G401 (cell line): Measurements from ENCODE around the gene DPM2. TPM values are rescaled to one million over a fixed set of nuclear protein-coding genes. Genes with fewer than 3 reads are reported as not detected.

Experiments used
- DNase-seq: peaks from one replicate; pipeline ENCODE4 v3.0.0-alpha.2; 2015; ENCODE audit warnings: low spot score
- in situ Hi-C: cut with HindIII; loops from 2 replicates; pipeline ENCODE4 v1.10.0; 2016; ENCODE audit warnings: low sequenced_read_pairs, mixed read lengths
- total RNA-seq: library from RNA; depleted of rRNA; stranded (reverse); fragments of >200 nt; shearing (Covaris generic); gene quantifications from 2 replicates; pipeline ENCODE4 v1.2.3, GENCODE V29; 2014

The DPM2 gene
- total RNA-seq, 1 experiment from 2014 or later, result 39.0 TPM

DNA sequence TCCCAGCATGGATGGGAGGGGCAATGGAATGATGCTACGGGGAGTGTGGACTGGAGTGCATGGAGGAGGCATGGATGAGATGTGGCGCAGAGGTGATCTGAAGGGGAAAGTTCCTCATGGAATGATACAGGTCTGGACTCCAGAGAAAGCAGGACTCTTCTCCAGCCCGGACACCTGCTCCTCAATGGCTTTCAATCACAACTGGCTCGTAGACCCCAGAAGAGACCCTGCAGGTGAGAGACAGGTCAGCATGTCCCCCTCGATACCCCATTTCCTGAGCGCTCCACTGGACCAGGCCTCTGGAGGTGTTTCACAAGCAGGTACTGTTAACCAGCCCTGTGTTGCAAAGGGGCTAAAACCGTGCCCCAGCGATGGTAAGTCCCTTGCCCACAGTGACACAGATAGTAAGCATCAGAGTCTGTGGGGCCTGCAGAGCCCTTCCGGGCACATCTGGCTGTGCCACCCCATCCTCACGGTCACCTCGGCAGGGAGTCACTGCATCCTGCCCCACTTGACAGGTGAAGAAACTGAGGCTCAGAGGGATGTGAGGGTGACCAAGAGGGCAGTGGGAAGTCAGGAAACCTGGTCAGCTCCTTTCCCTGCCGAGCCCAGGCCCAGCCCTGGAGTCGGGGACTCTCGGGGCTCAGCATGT lies 5.5 kb upstream of the DPM2 start:
- in situ Hi-C loops, result loop anchor here (25.0 kb wide), 1 partner anchor 181 kb away; no protein-coding TSS in a partner anchor
- no peak for DNase-seq

DNA sequence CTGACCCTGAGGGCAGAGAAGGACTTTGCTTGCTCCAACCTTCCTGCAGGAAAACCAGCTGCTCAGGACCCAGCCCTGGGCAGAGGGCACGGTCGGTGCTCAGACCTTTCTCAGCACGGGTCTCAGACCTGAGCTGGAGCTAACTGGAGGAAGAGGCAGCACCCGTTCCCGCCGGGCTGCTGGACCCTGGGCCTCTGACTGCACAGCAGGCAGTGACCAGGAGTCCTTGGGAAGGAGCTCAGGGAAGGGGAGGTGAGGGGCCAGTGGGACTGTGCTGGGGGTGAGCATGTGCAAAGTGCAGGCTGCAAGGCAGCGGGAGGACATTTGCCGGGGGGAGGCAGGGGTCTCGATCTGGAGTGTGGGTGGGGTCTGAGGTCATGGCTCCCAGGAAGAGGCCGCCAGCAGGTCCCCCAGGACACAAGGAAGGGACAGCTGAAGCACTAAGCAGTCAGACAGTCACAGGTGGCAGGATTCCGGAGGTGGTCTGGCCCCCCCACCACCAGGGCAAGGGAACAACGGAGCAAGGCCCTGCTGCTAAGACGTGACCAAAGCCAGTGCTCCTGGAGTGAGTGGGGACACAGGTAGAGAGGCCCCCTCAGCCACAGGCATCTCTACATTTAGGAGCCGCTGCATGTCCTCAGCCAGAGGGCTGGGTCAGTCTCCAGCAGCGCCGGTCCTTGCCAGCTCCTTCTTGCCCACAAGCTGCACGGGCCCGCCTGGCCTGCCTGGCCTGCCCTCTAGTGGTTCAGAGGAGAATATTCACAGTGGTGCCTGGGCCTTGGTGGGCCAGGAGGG lies 4.8 kb upstream of the DPM2 start:
- in situ Hi-C loops, result loop anchor here (25.0 kb wide), 1 partner anchor 180 kb away; no protein-coding TSS in a partner anchor
- DNase-seq, result peak; percentile 77

DNA sequence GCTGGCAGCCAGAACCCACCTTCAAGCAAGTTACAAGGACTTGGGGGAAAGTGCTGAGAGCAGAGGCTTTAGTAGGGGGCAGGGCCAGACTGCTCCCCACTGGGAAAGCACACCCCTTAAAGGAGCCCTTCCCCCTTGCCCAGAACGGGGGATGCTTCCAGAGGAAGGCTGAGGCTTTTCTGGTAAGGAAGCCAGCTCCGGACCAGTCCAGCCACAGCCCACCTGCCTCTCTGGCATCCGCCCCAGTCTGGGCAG lies 4.2 kb upstream of the DPM2 start:
- DNase-seq, result no peak
- in situ Hi-C loops, result loop anchor here (25.0 kb wide), 1 partner anchor 180 kb away; no protein-coding TSS in a partner anchor

DNA sequence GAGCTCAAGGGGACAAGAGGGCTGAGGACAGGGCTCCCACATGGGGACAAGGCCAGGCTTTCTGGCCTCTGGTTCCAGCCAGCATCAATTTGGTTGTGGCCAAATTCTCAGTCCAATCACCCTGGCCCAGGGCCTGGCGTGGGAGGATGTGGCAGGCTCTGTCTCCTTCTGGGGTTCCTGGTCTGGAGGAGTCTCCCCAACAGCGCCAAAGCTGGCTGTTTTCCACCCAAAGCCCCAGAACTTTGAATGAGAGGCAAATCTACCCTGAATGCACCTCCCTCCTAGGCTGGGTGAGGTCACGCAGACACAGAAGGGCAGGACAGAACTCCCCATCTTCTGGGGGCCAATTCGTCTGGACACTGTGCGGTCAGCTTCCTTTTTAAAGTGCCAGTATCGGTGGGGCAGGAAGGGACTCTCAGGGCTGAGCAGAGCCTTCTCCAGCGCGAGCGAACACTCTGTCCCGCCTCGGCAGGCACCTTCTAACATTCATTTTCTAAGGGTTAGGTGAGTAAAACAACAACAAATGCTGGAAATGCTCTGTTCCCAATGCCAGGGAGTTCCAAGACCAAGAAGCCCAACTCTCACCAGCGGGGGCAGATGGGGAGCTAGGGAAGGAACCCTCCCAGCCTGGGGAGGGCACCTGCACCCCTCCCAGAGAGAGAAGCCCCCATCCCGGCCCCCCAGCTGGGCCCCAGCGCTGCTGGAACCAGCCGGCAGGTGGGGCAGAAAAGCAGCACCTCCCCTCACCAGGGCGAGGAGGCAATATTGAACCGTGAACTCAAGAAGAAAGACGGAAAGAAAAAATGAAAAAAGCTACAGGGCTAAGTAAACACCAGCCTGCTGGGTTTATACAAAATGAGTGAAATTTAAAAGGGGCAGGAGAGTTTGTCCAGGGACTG lies 3.7 kb upstream of the DPM2 start:
- in situ Hi-C loops, result loop anchor here (25.0 kb wide), 1 partner anchor 179 kb away; no protein-coding TSS in a partner anchor
- no peak for DNase-seq

DNA sequence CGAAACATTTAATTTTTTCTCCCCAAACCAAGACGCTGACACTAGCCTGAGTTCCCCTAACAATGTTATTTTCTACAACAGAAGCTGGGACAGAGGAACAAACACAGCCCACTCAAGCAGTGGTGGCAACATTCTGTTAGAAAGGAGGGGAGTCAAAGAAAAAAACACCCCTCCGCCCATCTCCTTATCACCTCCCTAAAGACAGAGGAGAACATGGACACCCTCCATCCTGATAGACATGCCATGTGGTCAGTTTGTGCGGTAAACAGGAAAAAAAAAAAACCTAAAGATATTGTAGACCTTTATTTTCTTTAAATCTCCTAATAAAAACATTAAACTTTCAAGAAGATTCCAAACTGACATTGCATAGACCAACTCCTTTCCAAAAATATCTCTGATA lies 2.9 kb upstream of the DPM2 start:
- in situ Hi-C loops, result loop anchor here (25.0 kb wide), 1 partner anchor 178 kb away; no protein-coding TSS in a partner anchor
- no peak for DNase-seq

DNA sequence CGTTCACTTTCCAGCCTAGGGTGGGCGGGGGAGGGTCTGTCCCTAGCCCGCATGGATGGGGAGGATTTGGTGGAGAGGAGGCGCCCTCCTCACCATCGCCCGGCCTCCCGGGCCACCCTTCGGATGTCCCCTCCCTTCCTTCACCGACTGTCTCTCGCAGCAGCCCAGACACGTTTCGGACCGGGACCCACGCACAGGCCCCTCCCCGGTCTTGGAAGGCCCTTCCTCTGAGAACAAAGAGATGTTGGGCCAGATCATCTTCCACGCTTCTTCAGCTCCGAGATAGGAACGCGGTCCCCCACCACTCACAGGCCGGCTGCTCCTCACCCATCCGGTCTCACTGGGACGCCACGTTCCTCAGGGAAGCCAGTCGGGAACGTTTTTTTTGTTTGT lies 640 bp upstream of the DPM2 start:
- in situ Hi-C loops, result loop anchor here (25.0 kb wide), 1 partner anchor 176 kb away; no protein-coding TSS in a partner anchor
- no peak for DNase-seq

DNA sequence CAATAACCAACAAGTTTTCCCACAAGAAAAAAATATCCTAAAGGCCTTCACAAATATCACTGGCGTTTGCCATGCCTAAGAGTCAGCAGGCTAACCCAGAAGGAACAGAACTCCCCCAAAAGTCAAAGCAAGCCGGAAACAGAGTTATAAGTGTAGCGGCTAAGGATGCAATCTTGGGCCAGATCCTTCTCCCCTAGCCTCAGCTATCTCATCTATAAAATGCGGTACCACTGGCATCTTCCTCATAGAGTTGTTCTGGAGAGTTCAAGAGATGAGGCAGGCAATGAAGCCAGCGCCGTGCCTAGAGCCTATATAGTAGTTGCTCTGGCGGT lies 632 bp downstream of the DPM2 start:
- in situ Hi-C loops, result loop anchor here (25.0 kb wide), 1 partner anchor 175 kb away; no protein-coding TSS in a partner anchor

DNA sequence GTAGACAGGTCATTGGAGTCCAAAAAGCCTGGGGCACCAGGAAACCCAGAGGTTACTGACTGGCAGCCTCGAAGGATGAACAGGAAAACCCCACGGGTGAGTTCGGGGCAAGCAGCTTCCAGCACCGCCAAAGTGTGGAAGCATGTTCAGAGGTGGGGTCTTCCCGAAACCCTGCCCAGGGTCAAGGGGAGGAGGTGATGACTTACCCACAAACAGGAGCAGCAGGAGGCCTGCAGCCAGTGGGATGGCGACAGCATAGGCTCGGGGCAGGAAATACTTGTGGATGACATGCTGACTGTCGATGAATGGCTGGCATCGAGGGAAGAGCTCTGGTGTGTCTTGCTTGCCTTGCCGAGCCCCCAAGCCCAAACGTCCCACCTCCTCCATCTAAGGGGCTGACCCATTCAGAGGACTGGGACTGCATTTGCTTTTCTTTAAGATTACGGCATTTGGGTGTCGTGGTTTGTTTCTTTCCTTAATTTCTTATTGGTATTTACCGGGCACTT lies 1.3 kb downstream of the DPM2 start:
- no peak for DNase-seq
- in situ Hi-C loops, result loop anchor here (25.0 kb wide), 1 partner anchor 174 kb away; no protein-coding TSS in a partner anchor

More for the DNA sequence above, 632 bp downstream of the DPM2 start:
- no peak for DNase-seq

DNA sequence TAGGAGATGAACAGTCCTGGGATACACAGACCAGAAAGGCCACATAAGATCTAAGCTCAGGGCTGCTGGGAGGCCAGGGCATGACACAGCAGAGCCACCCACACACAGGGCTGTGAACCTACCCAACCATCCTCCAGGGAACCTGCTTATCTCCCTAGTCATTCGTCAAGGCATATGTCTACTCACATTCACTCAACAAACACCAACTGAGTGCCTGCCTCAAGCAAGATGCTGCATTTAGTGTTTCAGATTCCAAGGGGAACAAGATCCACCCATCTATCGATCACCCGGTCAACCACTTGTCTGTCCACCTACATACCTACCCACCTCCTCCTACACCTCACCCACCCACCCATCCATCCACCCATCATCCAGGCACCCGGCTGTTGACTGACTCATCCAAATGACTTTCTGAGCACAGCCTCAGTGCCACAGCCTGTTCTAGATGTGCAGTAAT lies 1.9 kb downstream of the DPM2 start:
- in situ Hi-C loops, result loop anchor here (25.0 kb wide), 1 partner anchor 173 kb away; no protein-coding TSS in a partner anchor
- no peak for DNase-seq

DNA sequence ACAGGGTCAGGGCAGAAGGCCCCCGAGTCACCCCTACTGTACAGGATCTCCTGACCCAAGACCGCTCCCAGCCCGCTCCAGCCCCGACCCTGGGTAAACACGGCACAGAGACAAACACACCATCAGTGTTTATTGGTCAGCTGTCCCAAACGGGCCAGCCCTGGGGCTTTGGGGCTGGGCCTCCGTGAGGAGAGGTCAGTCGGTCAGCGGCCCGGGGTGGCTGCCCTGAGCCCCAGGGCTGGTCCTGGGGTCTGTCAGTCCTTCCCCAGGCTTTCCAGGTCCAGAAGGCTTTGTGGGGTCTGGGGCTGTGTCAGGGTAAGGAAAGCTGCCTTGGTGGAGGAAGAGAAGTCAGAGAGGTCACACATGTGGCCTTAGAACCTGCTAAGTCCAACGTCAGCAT lies 2.7 kb downstream of the DPM2 start:
- in situ Hi-C loops, result loop anchor here (25.0 kb wide), 1 partner anchor 173 kb away; no protein-coding TSS in a partner anchor
- no peak for DNase-seq

DNA sequence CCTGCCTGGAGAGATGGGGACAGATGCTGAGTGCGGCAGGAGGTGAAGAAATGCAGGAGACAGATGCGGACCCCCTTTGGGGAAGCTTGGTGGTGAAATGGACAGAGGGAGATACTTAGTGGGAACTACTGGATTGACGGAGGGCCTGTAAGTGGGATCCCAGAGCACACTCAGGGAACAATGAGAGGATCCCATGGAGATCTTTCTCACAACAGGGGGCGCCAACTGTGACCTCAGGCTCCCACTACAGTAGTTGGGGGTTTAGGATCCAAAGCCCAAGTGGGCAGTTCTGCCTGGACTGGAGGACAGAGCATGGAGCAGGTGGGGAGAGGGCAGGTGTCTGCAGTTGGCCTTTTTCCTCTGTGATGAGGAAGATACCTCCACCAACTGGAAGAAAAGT lies 3.4 kb downstream of the DPM2 start:
- no peak for DNase-seq
- in situ Hi-C loops, result loop anchor here (25.0 kb wide), 1 partner anchor 172 kb away; no protein-coding TSS in a partner anchor

DNA sequence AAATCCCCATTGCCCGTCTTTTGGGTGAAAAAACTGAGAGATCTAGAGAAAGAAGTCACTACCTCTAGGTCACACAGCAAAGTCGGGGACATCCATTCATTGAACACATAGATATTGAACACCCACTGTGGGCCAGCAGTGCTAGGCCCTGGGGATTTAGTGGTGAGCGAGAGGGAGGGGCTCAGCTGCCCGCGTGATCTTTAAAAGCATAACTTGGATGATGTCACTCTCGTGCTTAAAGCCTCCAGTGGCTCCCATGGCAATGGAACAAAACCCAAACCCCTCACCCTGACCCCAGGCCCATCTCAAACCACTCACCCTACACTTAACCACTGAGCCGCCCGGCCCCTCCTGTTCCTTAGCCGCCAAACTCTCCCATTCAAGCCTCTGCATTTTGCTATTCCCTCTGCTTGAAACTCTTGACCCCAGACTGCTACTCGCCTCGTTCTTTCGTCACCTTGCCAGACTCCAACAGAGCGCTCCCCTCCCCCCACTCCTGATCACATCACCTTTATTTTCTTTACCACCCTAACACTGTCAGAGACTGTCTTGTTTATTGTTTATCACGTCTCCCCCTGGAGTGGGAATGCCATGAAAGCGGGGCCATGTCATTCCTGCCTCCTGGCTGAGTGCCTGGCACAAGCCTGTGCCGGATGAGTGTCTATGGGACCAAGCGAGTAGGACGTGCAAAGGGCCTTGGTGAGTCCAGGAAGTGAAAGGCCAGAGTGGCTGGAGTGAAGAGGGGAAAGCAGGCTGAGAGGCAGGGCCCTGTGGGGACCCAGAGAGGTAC lies 6.4 kb downstream of the DPM2 start:
- in situ Hi-C loops, result loop anchor here (25.0 kb wide), 1 partner anchor 169 kb away; no protein-coding TSS in a partner anchor
- no peak for DNase-seq

DNA sequence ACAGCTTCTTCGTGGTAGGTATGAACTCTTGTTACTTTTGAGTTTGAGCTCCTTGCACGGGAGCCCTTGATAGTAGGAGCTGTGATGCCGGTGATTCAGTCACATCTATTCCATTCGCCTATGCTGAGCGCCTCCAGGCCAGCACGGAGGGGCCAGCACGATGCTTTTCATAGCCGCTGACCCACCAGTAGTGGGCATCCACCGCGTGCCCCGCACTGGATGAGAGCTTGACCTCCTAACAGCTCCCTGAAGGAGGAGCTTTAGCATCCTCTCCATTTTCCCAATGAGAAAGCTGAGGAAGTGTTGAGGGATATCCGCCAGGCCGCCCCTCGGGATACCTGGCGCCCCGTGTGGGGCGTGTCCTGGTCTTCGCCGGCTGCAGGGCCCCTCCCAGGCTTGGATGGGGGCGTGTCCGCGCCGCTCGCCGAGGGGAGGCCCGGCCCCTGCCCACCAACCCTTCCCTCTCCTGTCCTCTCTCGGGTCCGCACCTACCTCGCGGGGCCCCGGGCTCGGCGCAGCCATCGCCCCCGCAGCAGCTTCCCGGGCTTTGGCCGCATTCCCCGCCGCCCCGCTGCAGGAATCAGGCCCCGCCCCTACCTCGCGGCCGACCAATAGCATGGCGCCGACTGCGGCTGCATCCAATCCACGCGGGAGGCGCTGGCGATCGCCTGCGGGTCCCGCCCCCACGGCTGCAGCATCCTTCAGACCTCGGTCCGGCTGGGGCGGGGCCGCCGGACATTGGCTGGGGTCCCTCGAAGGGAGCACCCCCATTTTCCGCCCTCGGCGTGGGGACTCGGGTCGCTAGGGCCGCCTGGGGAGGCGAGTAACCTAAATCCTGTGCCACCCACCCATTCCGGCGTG lies 7.2 kb downstream of the DPM2 start, which contains the start of gene PIP5KL1:
PIP5KL1 (minus strand) TSS at position 547 of the 861 bp plus-strand sequence; CDS start at position 522, 25 bp downstream.
- in situ Hi-C loops, result loop anchor here (25.0 kb wide), 1 partner anchor 168 kb away; no protein-coding TSS in a partner anchor
- DNase-seq, result peak; percentile 89

DNA sequence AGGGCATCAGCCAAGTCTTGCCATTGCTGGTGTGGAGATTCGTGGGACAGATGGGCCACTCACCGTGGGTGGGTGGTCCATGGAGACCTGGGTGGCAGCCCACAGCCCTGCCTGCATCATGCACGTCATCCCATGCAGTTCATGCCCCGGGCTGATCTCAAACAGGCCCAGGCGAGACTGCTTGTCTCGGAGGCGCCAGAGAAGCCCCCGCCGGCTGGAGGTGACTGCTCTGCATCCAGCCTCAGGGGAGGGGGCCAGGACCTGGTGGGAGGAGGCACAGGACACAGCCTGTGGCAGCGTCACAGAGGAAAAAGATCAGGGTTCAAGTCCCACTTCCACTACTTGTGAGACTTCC lies 8.1 kb downstream of the DPM2 start:
- DNase-seq, result no peak
- in situ Hi-C loops, result loop anchor here (25.0 kb wide), 1 partner anchor 167 kb away; no protein-coding TSS in a partner anchor

DNA sequence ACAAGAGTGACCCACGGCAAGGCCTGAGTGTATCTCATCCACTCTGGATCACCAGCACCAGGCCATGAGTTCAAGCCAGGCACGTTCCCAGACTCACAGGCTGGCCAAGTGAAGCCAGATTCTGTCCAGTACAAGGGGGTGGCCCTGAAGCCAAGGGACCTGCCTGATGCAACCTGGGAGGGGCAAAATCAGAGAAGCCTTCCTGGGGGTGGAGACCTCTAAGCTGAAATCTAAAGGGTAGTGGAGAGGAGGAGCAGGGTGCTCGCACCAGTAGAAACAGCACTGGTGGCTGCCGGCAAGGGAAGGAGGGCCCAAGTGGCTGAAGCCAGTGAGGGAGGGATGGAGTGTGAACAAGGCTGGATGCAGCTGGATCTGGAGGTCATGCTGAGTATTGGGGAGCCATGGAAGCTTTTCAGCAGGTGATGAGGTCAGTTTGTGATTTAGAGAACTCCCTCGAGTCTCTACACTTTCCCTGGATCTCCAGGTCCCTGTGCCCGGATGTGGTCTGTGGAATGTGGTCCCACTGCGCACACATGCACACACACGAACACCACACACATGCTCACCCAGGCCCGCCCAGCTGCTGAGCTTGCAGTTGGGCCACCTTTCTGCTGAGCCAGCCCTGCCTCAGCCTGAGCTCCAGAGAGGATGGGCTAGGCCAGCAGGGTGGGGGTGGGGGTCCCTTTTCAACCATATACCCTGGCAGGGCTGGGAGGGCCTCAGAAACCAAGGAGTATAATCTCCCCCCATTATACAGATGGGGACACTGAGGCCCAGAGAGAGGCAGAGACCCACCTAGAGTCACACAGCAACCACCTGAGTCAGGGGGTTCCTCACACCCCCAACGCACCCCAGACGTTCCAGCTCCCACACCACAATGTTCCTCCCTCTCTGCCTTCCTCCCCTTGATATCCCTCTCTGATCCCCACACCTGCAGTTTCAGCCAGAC lies 8.7 kb downstream of the DPM2 start:
- DNase-seq, result no peak
- in situ Hi-C loops, result loop anchor here (25.0 kb wide), 1 partner anchor 167 kb away; no protein-coding TSS in a partner anchor
